ENCODE measurements around the gene CFAP97. TPM values are rescaled to one million over a fixed set of nuclear protein-coding genes. Genes with fewer than 3 reads are reported as not detected.
A peak's percentile ranks its signal among the peaks of the same experiment; 100 is the strongest.

CFAP97 gene
- 34.7 and 74.3 TPM in 2 replicates for total RNA-seq (ENCODE audit: low replicate concordance)

GRCh38 chr4:185203486-185204237, at the start of gene CFAP97:
TSS of gene CFAP97 (minus strand) at chr4:185204000. CDS start at chr4:185191196, 12,804 bp downstream.
- DNase-seq (ENCODE audit: low read depth), result peak; percentile 90

GRCh38 chr4:185249105-185249504, 45.3 kb upstream of the CFAP97 start:
- H3K4me3 ChIP-seq (ENCODE audit: low read depth, low read length), result no peak overlapping the region
- no peak for TF ChIP-seq CTCF (IDR thresholded peaks at IDR 0.05; ENCODE audit: insufficient read depth, low read length)
- DNase-seq (ENCODE audit: low read depth), result no peak

More at GRCh38 chr4:185203486-185204237, at the start of gene CFAP97:
- peak within 1 kb of the TSS; percentile 74 for H3K4me3 ChIP-seq (ENCODE audit: low read depth, low read length)
- no peak for TF ChIP-seq CTCF (IDR thresholded peaks at IDR 0.05; ENCODE audit: insufficient read depth, low read length)

- H3K4me3 ChIP-seq (ENCODE audit: low read depth, low read length), result no peak overlapping the region
- no peak for TF ChIP-seq CTCF (IDR thresholded peaks at IDR 0.05; ENCODE audit: insufficient read depth, low read length)
- no peak for DNase-seq (ENCODE audit: low read depth)
Measured at GRCh38 chr4:185248393-185249039, 44.7 kb upstream of the CFAP97 start.

- peak; percentile 22 for DNase-seq (ENCODE audit: low read depth)
- TF ChIP-seq CTCF (IDR thresholded peaks at IDR 0.05; ENCODE audit: insufficient read depth, low read length), result no peak
- H3K4me3 ChIP-seq (ENCODE audit: low read depth, low read length), result no peak overlapping the region
Measured at GRCh38 chr4:185247151-185247550, 43.4 kb upstream of the CFAP97 start.

GRCh38 chr4:185246453-185246852, 42.7 kb upstream of the CFAP97 start:
- peak; percentile 26 for DNase-seq (ENCODE audit: low read depth)
- TF ChIP-seq CTCF (IDR thresholded peaks at IDR 0.05; ENCODE audit: insufficient read depth, low read length), result no peak

GRCh38 chr4:185244763-185245162, 41.0 kb upstream of the CFAP97 start:
- DNase-seq (ENCODE audit: low read depth), result no peak
- no peak for TF ChIP-seq CTCF (IDR thresholded peaks at IDR 0.05; ENCODE audit: insufficient read depth, low read length)
- no peak overlapping the region for H3K4me3 ChIP-seq (ENCODE audit: low read depth, low read length)

More at GRCh38 chr4:185246453-185246852, 42.7 kb upstream of the CFAP97 start:
- no peak overlapping the region for H3K4me3 ChIP-seq (ENCODE audit: low read depth, low read length)

All from fibroblast of the aortic adventitia (primary cell).